IMR-90 (cell line): ENCODE results near the gene SLC39A2. TPM values are rescaled to one million over a fixed set of nuclear protein-coding genes. Genes with fewer than 3 reads are reported as not detected.
"Not testable (repeated sequence)": the region's sequence is repeated elsewhere in the genome, so short reads cannot be mapped to it uniquely, and the experiment has no call there.

ENCODE experiments used
- ATAC-seq: fragments of 200-7000 bp; cut with Tn5 transposase; 2 replicates; pipeline ENCODE4 v1.9.1; 2020; ENCODE audit warnings: low read depth, mild to moderate bottlenecking, moderate library complexity
- BruUV-seq: library from RNA; stranded (reverse); fragments of 400-500 nt; replicated peaks from 2 replicates; lab custom pipeline; 2021; lab: Mats Ljungman, UMichigan
- CTCF ChIA-PET: fragments of 300-600 bp; formaldehyde crosslinking; extraction: SDS; loops from one replicate; lab custom pipeline; 2021; ENCODE audit warnings: antibody characterized with exemption; lab: Yijun Ruan, JAX
- POLR2A ChIA-PET: fragments of 300-600 bp; sonication (Branson Sonifier 250); formaldehyde crosslinking; loops from one replicate; lab custom pipeline; 2022; ENCODE audit warnings: antibody characterized with exemption; ENCODE audit not compliant: unreplicated experiment; lab: Charles Lee
- DNase-seq: peaks from one replicate; pipeline ENCODE4 v3.0.0; 2013
- H2AFZ ChIP-seq: replicated peaks from 2 replicates; pipeline ENCODE3; 2013; ENCODE audit warnings: low read length, mild to moderate bottlenecking; ENCODE audit not compliant: poor library complexity
- H2AK5ac ChIP-seq: 2 replicates; pipeline ENCODE4 v1.6.1; 2013; ENCODE audit warnings: low read depth, low read length, inconsistent platforms
- H2AK9ac ChIP-seq: replicated peaks from 2 replicates; pipeline ENCODE3; 2013; ENCODE audit warnings: mild to moderate bottlenecking, low read depth, low read length, moderate library complexity; ENCODE audit not compliant: poor library complexity
- H2BK120ac ChIP-seq: 2 replicates; pipeline ENCODE4 v1.6.1; 2013; ENCODE audit warnings: low read depth, low read length, inconsistent platforms
- H2BK15ac ChIP-seq: 3 replicates; pipeline ENCODE4 v1.6.1; 2013; ENCODE audit warnings: low read depth, low read length, inconsistent platforms
- H2BK20ac ChIP-seq: 2 replicates; pipeline ENCODE4 v1.6.1; 2013; ENCODE audit warnings: low read depth, mild to moderate bottlenecking, inconsistent platforms, low read length, moderate library complexity
- H2BK5ac ChIP-seq: 2 replicates; pipeline ENCODE4 v1.6.1; 2013; ENCODE audit warnings: mild to moderate bottlenecking, low read depth, low read length, inconsistent platforms; ENCODE audit not compliant: poor library complexity, severe bottlenecking
- H3K14ac ChIP-seq: replicated peaks from 2 replicates; pipeline ENCODE4 v1.6.1; 2013; ENCODE audit warnings: low read depth, low read length, inconsistent platforms
- H3K18ac ChIP-seq: 2 replicates; pipeline ENCODE4 v1.6.1; 2013; ENCODE audit warnings: low read depth, low read length, control low read depth
- H3K23ac ChIP-seq: 2 replicates; pipeline ENCODE4 v1.6.1; 2013; ENCODE audit warnings: low read depth, low read length, inconsistent platforms
- H3K27ac ChIP-seq: 2 replicates; pipeline ENCODE4 v1.5.1; 2013; ENCODE audit warnings: mild to moderate bottlenecking, control low read depth, low read length; ENCODE audit not compliant: insufficient read depth
- H3K27me3 ChIP-seq: 2 replicates; pipeline ENCODE4 v1.6.1; 2013; ENCODE audit warnings: low read length; ENCODE audit not compliant: control insufficient read depth, insufficient read depth
- H3K36me3 ChIP-seq: 2 replicates; pipeline ENCODE4 v1.6.1; 2013; ENCODE audit warnings: low read length, mixed read lengths; ENCODE audit not compliant: control insufficient read depth, insufficient read depth
- H3K4ac ChIP-seq: 2 replicates; pipeline ENCODE4 v1.6.1; 2013; ENCODE audit warnings: low read depth, low read length, inconsistent platforms
- H3K4me1 ChIP-seq: 2 replicates; pipeline ENCODE4 v1.6.1; 2013; ENCODE audit warnings: low read length, mixed read lengths; ENCODE audit not compliant: control insufficient read depth, insufficient read depth
- H3K4me2 ChIP-seq: 2 replicates; pipeline ENCODE4 v1.6.1; 2013; ENCODE audit warnings: low read depth, mild to moderate bottlenecking, control low read depth, low read length, moderate library complexity
- H3K4me3 ChIP-seq: 2 replicates; pipeline ENCODE4 v1.5.1; 2013; ENCODE audit warnings: low read depth, mild to moderate bottlenecking, control low read depth, low read length, moderate library complexity; ENCODE audit not compliant: insufficient read depth
- H3K56ac ChIP-seq: 2 replicates; pipeline ENCODE4 v1.6.1; 2013; ENCODE audit warnings: low read length, inconsistent platforms; ENCODE audit not compliant: insufficient read depth; ENCODE audit errors: extremely low read depth
- H3K79me1 ChIP-seq, 2 experiments: 2 replicates each; pipeline ENCODE4 v1.6.1; 2013; ENCODE audit warnings: low read length in 2 of 2, inconsistent platforms in 1 of 2, low read depth in 1 of 2
- H3K9ac ChIP-seq: 2 replicates; pipeline ENCODE4 v1.6.1; 2013; ENCODE audit warnings: low read depth, low read length, control low read depth
- H3K9me1 ChIP-seq: 2 replicates; pipeline ENCODE4 v1.6.1; 2013; ENCODE audit warnings: low read length, inconsistent platforms; ENCODE audit not compliant: insufficient read depth
- H3K9me3 ChIP-seq: 2 replicates; pipeline ENCODE4 v1.6.1; 2013; ENCODE audit warnings: low read length; ENCODE audit not compliant: control insufficient read depth, insufficient read depth
- H4K20me1 ChIP-seq: 2 replicates; pipeline ENCODE4 v1.6.1; 2013; ENCODE audit warnings: low read length, inconsistent platforms; ENCODE audit not compliant: insufficient read depth
- H4K5ac ChIP-seq: 2 replicates; pipeline ENCODE4 v1.6.1; 2013; ENCODE audit warnings: mild to moderate bottlenecking, low read depth, low read length, control low read depth
- H4K8ac ChIP-seq, 2 experiments: 2 replicates each; pipeline ENCODE4 v1.6.1; 2013; ENCODE audit warnings: low read depth in 2 of 2, low read length in 2 of 2, control low read depth in 1 of 2, inconsistent platforms in 1 of 2
- H4K91ac ChIP-seq: 2 replicates; pipeline ENCODE4 v1.6.1; 2013; ENCODE audit warnings: low read depth, low read length, inconsistent platforms; ENCODE audit not compliant: insufficient read depth
- BHLHE40 ChIP-seq: fragments of 150-350 bp; IDR thresholded peaks from 2 replicates; pipeline ENCODE4 v1.6.1; 2016; ENCODE audit warnings: mild to moderate bottlenecking, low read depth, low read length
- NFE2L2 ChIP-seq: fragments of 150-350 bp; IDR thresholded peaks from 2 replicates; pipeline ENCODE4 v1.6.1; 2016; ENCODE audit warnings: low read depth, mild to moderate bottlenecking, low read length
- RFX5 ChIP-seq: IDR thresholded peaks from 2 replicates; pipeline ENCODE4 v1.8.0; 2012; ENCODE audit warnings: low read depth, mild to moderate bottlenecking, low read length, moderate library complexity
- USF2 ChIP-seq: fragments of 150-350 bp; IDR thresholded peaks from 2 replicates; pipeline ENCODE4 v1.6.1; 2017; ENCODE audit warnings: mild to moderate bottlenecking, antibody characterized with exemption, low read length, low read depth
- WGBS, 2 experiments: methylation state at CpG; one replicate each; pipeline versions ENCODE4 v1.1.5 to v1.1.7; 2013; ENCODE audit warnings: missing lambda C conversion rate in 2 of 2; ENCODE audit not compliant: insufficient read length in 1 of 2; ENCODE audit errors: extremely low coverage in 2 of 2; 5-methylcytosine and 5-hydroxymethylcytosine counted together
- dilution Hi-C: fragments of 300-500 bp; cut with HindIII; formaldehyde crosslinking; loops from one replicate; pipeline ENCODE4 v1.14.3; 2018; ENCODE audit warnings: low sequenced_read_pairs; ENCODE audit not compliant: unreplicated experiment
- in situ Hi-C: fragments of 300-500 bp; cut with MboI; formaldehyde crosslinking; loops from 3 replicates; pipeline ENCODE4 v1.14.3; 2019; ENCODE audit warnings: low sequenced_read_pairs, inconsistent platforms, mixed read lengths
- intact Hi-C: fragments of 100-400 bp; cut with micrococcal nuclease; formaldehyde crosslinking; loops from 2 replicates; pipeline ENCODE4 v1.10.0; 2022
- polyA plus RNA-seq, 3 experiments: library from polyadenylated mRNA; depleted of rRNA; stranded (reverse); fragments of >200 nt; gene quantifications; 2 replicates each; pipeline ENCODE4 v1.2.3, GENCODE V29; 2012; ENCODE audit warnings: low replicate concordance in 1 of 3
- total RNA-seq: library from RNA; depleted of rRNA; stranded (reverse); fragments of >200 nt; gene quantifications from 2 replicates; pipeline ENCODE4 v1.2.3, GENCODE V29; 2012

SLC39A2 gene
- total and polyA plus RNA-seq, 2 of the 4 experiments (the other 2 are of a cell fraction): not detected

- Histone ChIP-seq H3K4me1 (0 out of 2 replicates have a peak, but pooled peaks cover under 1% of the 10 kb centered on the region), H4K8ac (no peak overlapping the region), H3K4me2 (no peak overlapping the region), H2BK120ac (no peak overlapping the region), H4K91ac (no peak overlapping the region), H3K79me1 (no peaks in the 10 kb centered on the region), H3K18ac (no peak overlapping the region), H3K27ac (no peak overlapping the region), H3K27me3 (peaks cover 5% of the 10 kb centered on the region), H2BK15ac (no peak overlapping the region), H3K9ac (no peak overlapping the region), H2AK9ac (no peak overlapping the region), H3K9me1 (no peaks in the 10 kb centered on the region), H3K4ac (no peak overlapping the region), H2BK20ac (no peak overlapping the region), H4K5ac (no peak overlapping the region), H3K56ac (no peak overlapping the region), H4K20me1 (no peaks in the 10 kb centered on the region), H3K9me3 (no peaks in the 10 kb centered on the region), H2AK5ac (no peak overlapping the region), H3K23ac (no peak overlapping the region), H3K36me3 (no peaks in the 10 kb centered on the region), H3K4me3 (no peak overlapping the region), H2AFZ (no peak overlapping the region), H3K14ac (no peak overlapping the region), H2BK5ac (no peak overlapping the region)
- intact Hi-C loops: no loop called here
- POLR2A ChIA-PET: no interaction called here
- dilution Hi-C loops: no loop called here
- no TSS peak for BruUV-seq
- DNase-seq (no peak), ATAC-seq (no peak)
- TF ChIP-seq BHLHE40: no peak
- no peak for TF ChIP-seq RFX5
- TF ChIP-seq USF2: no peak
- TF ChIP-seq NFE2L2: no peak
- in situ Hi-C loops: no loop called here
- CTCF ChIA-PET: interaction anchor here (0.9 to 2.6 kb wide), 3 partner anchors 11 to 36 kb away, joined by 3 to 24 read pairs (median 5); no protein-coding TSS in a partner anchor
- 74% methylated on average over 3 of the region's 14 CpGs; no CpG with 5 or more reads in 1 of the 2 experiments for WGBS, 2 experiments
Observed at GRCh38 chr14:21003788-21004346, 4.8 kb downstream of the SLC39A2 start.

DNA sequence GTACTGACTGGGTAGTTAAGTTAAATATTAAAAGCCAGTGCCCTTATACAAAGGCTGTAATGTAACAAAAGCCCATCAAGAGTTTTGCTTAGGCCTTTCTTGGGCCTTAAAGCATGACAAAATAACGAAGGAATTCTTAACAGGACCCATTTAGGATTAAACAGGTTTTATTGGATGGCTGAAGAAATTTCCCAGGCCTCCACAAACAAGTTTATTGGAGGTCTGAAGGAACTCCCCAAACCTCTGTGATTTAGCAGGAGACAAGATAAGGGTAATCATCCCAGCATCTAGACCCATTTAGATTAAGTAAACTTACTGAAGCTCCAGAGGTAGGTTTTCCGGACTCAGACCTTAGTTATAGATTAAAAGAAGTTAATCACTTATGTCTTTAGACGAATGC lies 10.6 kb downstream of the SLC39A2 start:
- H2BK120ac ChIP-seq, H4K8ac ChIP-seq, H2BK5ac ChIP-seq, H4K20me1 ChIP-seq, H2BK20ac ChIP-seq, H3K9me1 ChIP-seq, H3K9ac ChIP-seq, H3K36me3 ChIP-seq, H2AK9ac ChIP-seq, POLR2A ChIA-PET, CTCF ChIA-PET, H4K91ac ChIP-seq, in situ Hi-C loops, H2BK15ac ChIP-seq, H3K4ac ChIP-seq, H3K9me3 ChIP-seq, H3K4me1 ChIP-seq, H3K4me2 ChIP-seq, DNase-seq, H3K4me3 ChIP-seq, intact Hi-C loops, H3K14ac ChIP-seq, H4K5ac ChIP-seq, H2AFZ ChIP-seq, H3K27ac ChIP-seq, H2AK5ac ChIP-seq, ATAC-seq, BruUV-seq, H3K79me1 ChIP-seq, H3K23ac ChIP-seq, H3K18ac ChIP-seq, dilution Hi-C loops, H3K56ac ChIP-seq: not testable (repeated sequence)
- no CpG with 5 or more reads among the region's 3 CpGs for WGBS, 2 experiments
- peaks cover 18% of the 10 kb centered on the region for H3K27me3 ChIP-seq
